Stimulated activated CD4-positive, alpha-beta T cell treated with anti-CD3 and anti-CD28 coated beads, Interleukin-4, amount 100 ng/mL, for 24 hours (primary cell): ENCODE measurements around the gene TXK.

Source experiments
- DNase-seq: peaks from one replicate; pipeline ENCODE4 v3.0.0-alpha.2; 2020

Gene TXK

DNA sequence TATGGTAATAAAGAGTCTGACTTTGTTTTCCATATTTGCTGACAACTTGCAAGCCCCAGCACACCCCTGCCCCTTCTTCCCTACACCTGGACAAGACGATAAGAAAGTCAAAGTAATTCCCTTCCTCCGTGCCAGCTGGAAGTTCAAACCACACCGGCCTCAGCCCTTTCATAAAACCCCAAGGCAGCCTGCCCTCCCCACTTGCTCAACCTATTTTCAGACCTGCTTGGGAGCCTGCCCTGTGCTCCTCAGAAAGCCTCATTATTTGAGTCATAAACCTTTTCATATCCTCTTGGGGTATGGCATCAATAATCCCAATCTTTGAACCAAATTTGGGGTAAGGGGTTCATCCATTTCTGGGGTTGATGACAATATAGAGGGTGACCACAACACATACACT, 88.0 kb downstream of the TXK start:
- no peak for DNase-seq

DNA sequence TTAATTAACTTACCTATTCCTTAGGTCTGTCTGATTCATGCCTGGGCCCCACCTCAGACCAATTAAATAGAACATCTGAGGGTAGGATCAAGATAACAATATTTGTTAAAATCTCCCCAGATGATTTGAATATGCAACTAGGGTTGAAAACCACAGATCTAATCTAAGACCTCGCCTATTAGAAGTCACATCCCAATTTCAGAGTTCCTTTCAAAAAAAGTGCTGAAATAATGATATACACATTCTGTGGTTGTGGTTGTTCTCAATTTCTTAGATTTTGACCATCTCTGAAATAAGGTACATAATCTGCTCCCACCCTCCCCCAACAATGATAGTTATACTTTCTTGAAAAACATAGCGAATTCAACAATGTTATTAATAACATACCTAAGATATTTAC, 89.8 kb downstream of the TXK start:
- no peak for DNase-seq

DNA sequence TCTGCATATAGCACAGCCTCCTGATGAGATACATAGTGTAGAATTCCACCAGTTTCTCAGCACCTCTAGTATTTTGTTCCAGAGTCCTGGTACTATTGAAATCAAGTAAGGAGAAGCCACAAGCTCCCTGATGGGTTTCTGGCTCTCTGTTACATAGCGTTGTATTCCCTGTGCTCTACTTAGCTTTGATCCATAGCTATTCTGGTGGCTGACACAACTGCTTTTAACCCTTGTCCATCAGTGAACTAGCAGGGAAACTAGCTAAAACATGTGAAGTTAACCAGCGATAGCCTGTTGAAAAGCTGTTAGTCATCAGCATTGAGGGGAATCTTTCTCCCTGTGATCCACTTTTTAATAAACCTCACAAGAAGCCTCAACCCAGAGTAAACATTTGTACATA, 90.5 kb downstream of the TXK start:
- no peak for DNase-seq

DNA sequence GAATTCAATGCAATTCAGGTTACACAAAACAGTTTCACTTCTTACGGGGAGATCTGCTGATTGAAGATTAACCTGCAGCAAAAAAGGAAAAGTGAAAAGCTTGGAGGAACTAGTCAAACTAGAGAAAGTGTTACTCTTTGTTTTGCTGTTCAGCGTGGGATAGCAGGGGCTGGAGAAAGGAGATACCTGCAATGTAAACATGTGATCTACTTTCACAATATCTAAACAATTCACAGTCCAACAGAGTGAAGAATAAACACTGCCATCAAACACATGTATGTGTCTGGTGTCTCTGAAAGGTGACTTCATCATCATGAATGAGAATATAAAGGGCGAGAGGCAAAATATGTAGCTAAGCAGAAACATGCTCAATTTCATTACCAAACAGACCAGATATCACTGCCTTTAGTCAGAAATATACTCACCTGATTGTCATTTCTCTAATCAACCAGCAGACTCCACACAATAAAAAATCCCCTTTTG, 91.0 kb downstream of the TXK start:
- DNase-seq: no peak

DNA sequence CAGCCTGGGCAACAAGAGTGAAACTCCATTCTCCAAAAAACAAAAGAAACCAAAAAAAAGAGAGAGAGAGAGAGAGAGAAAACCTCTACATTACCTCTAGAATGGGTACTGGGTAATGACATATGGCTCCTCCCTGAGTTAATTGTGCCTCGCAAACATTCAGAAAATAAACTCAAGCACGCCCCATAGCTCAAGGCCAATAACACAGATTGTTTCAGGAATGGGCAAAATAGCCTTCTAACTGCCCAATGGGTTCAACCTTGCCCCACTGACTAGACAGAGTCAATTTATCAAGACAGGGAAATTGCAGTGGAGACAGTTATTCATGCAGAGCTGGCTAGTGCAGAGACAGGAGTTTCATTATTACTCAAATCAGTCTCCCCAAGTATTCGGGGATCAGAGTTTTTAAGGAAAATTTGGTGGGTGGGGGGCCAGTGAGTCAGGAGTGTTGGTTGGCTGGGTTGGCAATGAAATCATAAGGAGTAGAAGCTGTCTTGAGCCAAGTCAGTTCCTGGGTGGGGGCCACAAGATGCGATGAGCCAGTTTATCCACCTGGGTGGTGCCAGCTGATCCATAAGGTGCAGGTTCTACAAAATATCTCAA, 92.4 kb downstream of the TXK start:
- peak; percentile 60 for DNase-seq

DNA sequence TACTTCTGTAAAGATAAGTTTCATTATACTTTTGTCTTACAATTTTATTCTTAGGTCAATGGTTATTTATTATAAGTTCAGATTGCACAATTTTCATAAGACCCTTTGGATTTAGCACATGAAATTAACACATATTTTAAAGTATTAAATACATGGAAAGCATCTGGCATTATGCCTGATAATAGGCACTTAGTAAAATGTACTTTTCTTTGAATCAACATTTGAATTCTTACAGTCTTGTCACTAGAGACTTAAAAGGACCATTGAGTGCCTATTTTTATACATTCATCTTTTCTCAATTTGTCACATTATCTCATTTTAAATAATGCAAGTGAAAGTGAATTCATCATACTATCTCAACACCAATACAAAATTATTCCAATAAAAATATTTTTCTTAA, 94.5 kb downstream of the TXK start:
- DNase-seq: no peak

DNA sequence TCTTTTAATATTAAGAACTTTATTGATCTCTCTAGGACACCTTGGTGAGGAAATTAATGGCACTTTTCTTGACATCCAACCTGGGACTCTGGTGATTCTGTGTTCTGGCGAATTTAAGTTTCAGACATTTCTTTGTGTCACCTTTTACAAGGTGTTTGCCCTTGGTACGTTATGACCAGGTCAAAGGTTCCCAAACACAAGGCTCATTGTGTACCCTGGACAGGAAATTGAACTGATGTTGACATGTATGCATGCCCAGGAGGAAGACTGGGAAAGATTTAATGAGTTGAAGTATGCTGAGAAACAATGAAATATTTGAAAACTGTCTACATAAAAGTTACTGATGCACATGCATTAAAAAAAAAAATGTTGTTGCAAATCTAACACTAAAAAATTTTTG, 95.4 kb downstream of the TXK start:
- DNase-seq: no peak

DNA sequence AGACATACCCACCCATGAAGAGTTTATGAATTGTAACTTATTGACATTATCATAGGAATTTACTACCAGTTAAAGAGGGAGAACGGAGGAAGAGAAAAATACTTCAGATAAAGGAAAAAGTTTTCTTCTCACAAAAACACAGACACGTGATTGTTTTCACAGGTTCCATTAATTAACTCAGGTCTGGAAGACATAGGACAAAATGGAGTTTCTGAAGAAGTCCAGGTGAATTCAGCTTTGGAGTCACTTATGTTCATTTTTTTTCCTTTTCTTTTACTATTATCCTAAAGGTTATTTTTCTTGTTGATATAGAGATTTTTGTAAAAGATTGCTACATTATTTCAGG, 97.0 kb downstream of the TXK start:
- no peak for DNase-seq

DNA sequence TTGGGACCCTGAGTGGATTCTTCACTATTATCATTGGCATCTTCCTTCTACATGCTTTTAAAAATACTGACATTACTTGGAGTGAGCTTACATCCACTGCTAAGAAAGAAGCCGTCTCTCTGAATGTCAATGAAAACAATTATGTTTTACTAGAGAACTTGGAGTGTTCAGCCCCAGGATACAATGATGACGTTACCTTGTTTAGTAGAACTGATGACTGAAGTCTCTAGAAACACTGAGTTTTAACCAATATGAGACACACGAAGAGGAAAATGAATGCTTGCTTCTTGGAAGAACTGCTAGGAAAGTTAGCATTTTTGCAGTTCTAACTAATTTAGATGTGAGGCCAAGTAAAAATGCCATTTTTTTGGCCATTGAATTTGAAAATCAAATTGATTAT, 98.1 kb downstream of the TXK start:
- no peak for DNase-seq

DNA sequence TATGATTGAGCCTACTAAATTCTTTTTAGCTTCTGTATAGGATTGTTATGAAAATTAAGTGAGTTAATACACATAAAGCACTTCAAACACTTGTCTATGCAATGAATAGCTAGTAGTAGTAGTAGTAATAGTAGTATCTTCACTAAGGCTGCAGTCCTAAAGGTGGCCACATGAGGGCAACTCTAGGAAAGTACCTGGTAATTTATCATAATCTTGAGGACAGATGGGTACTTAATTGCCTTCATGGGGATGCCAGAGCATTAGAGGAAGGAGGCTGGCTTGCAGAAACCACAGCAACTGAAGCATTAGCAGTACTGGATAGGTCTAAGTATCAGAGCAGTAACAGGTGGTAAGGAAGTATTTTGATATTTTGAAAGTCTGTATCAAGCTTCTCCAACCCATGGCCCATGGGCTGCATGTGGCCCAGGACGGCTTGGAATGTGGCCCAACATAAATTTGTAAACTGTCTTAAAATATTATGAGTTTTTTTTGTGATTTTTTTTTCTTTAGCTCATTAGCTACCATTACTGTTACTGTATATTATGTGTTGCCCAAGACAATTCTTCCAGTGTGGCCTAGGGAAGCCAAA, 100.1 kb downstream of the TXK start:
- peak; percentile 76 for DNase-seq

DNA sequence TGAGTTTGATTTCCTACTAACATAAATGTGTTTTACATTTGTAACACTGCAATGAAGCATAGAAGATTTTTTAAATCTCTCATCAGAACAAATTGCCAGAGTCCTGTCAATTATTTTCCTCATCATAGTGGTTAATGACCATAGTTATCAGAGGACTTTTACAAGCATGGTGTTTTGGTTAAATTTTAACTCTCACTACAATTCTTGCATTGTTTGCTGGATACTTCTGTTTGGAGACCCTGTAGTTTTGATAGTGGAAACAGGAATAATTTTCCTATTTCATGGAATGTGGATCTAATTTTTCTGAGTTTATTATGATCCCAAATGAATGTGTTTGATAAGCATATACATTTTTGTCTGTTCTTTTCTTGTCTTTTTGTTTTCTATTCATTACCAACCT, 100.6 kb downstream of the TXK start:
- no peak for DNase-seq

DNA sequence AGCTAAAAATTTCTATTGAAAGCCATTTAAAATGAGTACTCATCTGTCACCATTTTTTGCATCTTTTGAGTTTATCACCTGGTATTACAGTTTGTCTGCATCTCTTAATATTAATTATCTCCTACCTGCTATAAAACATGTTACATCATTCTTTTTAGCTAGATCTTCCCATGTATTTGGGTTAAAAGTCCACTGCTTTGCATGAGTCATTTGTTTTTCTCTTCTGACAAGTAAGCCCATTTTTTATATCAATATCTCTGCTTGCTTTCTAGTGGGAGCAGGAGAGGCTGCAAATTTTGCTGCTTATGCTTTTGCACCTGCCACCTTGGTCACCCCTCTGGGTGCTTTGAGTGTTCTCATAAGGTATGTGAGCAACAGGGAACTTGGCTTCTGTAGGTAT, 101.3 kb downstream of the TXK start:
- DNase-seq: no peak

DNA sequence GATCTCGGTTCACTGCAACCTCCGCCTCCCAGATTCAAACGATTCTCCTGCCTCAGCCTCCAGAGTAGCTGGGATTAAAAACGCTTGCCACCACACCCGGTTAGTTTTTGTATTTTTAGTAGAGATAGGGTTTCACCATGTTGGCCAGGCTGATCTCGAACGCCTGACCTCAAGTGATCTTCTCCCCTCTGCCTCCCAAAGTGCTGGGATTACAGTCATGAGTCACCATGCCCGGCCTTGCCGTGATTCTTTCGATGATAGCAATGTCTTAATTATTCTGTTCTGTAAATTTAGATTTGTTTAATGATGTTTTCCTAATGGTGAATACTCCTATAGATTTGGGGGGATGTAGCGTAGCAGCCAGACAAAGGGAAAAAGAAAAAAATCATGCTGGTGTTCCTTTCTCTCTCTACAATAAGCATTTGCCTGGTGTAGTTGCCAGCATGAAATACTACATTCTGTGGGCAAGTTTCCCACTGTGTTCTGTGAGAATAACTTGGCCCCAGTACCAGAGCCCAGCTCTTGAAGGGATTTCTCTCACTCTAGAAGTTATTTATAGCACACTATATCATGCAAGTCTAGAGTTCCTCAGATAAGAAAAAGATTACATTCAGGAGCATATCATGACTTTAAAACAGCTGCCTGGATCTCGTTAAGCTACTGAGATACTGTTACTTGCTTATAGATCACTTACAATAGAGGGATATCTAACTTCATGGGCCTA, 102.1 kb downstream of the TXK start:
- no peak for DNase-seq

DNA sequence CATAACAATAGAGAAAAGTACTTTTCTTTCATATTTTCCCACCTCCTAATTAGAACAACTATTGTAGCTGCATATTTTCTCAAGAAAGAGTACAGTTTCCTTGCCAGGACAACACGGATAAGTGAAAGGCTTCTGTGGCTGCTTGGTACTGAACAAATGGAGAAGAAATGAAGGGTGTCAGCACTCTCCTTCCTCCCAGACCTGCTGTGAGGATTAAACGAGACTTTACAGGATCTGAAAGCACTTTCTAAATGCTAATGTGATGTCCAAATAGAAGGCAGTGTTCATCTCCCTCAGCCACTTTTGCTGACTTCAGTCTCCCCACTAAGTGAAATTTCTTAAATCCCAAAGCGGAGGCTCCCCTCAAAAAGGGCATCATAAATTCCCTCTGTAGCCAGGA, 103.6 kb downstream of the TXK start:
- DNase-seq: no peak

DNA sequence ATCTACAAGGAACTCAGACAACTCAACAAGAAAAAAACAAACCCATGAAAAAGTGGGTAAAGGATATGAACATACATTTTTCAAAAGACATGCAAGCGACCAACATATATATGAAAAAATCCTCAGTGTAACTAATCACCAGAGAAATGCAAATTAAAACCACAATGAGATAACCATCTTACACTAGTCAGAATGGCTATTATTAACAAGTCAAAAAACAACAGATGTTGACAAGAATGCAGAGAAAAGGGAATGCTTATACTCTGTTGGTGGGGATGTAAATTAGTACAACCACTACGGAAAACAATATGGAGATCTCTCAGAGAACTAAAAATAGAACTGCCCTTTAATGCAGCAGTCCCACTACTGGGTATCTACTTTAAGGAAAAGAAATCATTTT, 105.4 kb downstream of the TXK start:
- DNase-seq: no peak

DNA sequence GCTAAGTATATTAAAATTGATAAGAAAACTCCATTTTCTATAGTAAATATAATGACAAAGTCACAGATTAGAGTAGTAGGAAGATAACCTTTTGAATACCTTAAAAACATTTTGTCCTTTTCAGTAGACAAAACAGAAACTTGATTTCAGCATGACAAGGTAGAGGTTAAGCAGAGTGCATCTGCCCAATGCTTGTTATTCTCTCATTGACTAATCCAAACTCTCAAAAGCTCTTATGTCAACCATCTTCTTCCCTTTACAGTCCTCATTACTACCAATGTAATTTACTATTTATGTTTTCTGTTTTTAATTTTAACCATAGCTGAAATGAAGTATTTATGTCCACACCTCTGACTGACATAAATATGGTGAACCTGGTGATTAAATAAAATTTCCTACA, 106.4 kb downstream of the TXK start:
- no peak for DNase-seq

DNA sequence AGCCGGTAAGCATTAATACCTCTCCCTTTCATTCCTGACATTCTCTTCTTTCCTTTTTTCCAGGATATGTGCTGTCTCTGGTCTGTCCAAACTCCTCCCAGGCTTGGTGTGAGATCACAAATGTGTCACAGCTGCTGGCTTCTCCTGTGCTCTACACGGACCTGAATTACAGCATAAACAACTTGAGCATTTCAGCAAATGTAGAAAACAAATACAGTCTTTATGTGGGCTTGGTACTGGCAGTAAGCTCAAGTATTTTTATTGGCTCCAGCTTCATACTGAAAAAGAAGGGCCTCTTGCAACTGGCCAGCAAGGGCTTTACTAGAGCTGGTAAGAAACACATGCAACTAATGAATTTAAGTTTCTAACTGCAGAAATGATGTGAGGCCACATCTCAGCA, 109.0 kb downstream of the TXK start:
- no peak for DNase-seq

DNA sequence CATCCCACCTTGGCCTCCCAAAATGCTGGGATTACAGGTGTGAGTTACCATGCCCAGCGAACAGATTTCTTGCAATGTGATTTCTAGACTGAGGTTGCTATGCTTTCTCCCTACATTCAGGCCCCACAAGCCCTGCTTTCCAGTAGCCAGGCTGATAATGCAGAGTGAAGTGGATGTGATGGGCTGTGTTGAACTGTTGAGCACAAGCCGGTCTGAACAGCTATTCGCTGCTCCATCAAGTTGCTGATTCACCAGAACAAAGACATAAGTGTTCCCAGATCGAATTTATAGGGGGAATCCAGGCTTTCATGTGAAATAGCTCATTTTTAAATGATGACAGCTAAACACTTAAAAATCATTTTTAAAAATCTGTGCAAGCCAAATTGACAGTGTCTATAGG, 109.5 kb downstream of the TXK start:
- no peak for DNase-seq

DNA sequence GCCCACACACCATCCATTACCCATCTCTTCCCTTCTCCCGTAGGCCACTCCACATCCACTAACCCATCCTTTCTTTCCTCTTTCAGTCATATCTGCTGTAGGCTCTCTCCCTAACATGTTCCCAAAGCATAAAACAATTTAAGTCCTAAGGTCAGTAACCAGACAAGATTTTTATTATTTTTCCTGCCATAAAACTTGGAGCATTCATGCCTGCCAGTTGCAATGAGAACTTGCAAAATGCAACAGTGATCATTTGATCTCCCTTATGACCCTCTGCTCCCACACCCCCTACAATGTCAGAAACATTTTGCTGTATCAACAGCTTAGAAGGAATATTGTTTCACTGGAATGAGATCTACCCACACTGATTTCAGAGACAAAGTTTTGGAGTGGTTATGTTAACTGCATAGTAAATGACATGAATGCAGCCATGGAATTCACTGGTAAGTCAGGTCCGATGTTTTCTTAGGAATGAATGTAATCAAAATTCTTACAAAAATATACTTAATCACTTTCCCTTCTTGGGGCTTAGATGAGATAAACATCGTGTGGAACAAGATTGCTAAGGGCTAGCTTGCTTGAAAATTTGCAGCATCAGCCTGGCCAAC, 111.8 kb downstream of the TXK start:
- no peak for DNase-seq

DNA sequence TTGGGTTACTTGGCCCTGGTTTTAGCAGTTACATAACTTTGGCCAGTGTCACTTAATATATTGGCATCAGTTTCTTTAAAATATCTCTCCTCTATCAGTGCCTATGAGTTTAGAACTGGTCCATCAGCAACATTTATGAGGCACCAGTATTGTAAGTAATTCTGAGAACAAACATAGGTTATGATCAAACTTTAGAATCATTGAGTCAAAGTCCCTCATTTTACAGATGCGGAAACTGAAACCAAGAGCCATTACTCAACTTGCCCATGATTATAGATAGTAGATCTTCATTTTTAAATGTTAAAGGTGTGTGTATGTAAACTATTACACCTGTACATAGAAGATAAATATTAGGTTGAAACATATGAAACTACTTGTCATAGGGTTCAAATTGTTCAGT, 113.0 kb downstream of the TXK start:
- DNase-seq: no peak

DNA sequence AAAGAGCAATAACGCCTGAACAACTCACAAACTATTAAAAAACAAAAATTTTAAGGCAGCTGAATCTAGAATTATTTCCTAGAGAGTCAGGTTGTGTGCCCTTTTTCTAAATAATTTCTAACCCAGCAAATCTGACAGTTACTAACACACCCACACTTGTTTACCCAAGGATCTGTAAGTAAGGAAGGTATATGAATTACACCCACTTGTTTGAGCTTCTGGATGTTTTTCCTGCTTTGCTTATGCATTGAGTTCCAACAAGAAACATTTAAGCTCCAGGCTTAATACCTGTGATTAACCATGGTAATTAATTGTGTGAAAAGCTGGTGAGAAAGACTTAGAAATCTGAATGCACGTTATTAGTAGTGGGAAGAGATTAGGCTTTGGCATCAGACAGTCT, 115.9 kb downstream of the TXK start:
- DNase-seq: no peak

DNA sequence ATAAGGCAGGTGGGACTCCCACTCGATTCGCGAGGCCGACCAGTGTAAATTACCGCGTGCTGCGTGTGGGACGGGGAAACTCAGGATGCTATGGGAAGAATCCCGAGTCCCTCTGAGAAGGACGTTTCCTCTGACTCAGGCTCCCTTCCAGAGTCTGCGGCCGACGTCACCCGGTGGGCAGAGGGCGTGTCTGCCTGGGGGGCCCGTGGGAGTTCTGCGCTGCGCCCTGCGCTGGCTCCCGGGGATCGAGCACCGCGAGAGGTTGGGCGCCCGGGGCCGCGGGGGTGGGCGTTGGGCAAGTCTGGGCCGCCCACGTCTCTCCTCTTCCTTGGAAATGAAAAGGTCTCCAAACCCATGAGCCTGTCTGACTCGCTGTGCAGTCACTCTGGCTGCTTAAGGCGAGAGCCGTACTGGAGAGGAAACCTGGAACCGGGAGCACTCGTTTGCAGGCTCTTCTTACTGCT, 116.9 kb downstream of the TXK start:
- peak; percentile 60 for DNase-seq
